ENCODE measurements around the gene ADPRHL1. TPM values are rescaled to one million over a fixed set of nuclear protein-coding genes. Genes with fewer than 3 reads are reported as not detected.

The ADPRHL1 gene
- total RNA-seq, 1 donor from 2014 or later = 0.22 TPM

- peaks cover 17% of the 10 kb centered on the region for H3F3A ChIP-seq (ENCODE audit: low read depth)
- H4K20me1 ChIP-seq (ENCODE audit: low read depth) = peaks cover 84% of the 10 kb centered on the region
- H3K4me1 ChIP-seq = peaks cover 31% of the 10 kb centered on the region
- peaks cover 92% of the 10 kb centered on the region for H3K79me2 ChIP-seq (ENCODE audit: low read depth)
- no peaks in the 10 kb centered on the region for H3K9me3 Mint-ChIP-seq
- H3K27me3 ChIP-seq = no peaks in the 10 kb centered on the region
- DNase-seq (ENCODE audit: low spot score) = no peak
- H3K4me1 Mint-ChIP-seq = peaks cover 35% of the 10 kb centered on the region
- H2AFZ ChIP-seq (replicated peaks) = no peak overlapping the region
- no peaks in the 10 kb centered on the region for H3K9me3 ChIP-seq (ENCODE audit: low read depth)
- peaks cover 3% of the 10 kb centered on the region for H3K27me3 Mint-ChIP-seq (ENCODE audit: insufficient read depth, low read depth)
- no peak for TF ChIP-seq CTCF (IDR thresholded peaks at IDR 0.05)
- no peak for TF ChIP-seq EZH2phosphoT487 (IDR thresholded peaks at IDR 0.05)
- no peak for TF ChIP-seq EZH2 (IDR thresholded peaks at IDR 0.05)
- no peak overlapping the region for H3K27ac ChIP-seq
- H3K4me3 Mint-ChIP-seq = no peak overlapping the region
- H3K9ac ChIP-seq = no peak overlapping the region
- H3K4me3 ChIP-seq = no peak overlapping the region
- H3K36me3 ChIP-seq = no peaks in the 10 kb centered on the region
- H3K4me2 ChIP-seq = no peak overlapping the region
- no peak overlapping the region for H3K27ac Mint-ChIP-seq
- peaks cover 8% of the 10 kb centered on the region for H3K36me3 Mint-ChIP-seq
These were observed 32.3 kb upstream of the ADPRHL1 start for GRCh38 chr13:113485545-113485944.

DNA sequence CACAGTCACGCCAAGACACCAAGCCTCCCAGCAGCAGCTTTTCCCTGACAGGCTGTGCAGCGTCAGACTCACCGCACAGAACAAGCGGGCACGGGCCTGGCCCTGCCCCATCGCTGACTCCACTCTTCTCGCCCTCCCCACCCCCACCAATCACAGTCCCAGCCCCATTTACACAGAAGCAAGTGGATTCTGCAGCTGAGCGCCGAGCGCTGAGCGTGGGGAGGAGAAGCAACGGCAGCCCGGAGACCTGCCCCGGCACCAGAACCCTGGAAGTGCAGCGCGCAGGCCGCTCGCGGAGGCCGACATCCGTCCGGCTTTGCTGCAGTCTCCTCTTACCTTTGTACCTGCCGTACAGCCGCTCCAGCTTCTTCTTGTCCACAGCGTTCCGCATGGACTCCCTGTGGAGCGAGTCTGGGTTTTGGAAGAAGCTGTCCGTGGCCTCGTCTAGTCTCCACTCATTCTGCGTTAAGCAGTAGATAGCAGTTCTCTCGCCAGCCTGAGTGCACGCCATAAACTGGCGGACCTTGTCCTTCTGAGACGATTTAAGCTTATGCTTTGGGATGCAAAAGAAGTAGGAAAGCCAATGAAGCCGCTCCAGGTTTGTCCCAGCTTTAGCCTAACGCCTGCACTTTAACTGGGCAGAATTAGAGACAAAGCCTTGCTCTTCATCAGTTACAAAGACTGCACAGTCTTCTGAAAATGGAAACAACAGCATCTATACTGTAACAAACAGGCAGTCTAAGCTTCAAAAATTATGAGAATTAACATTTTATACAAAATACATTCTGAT, 30.4 kb upstream of the ADPRHL1 start:
- Histone ChIP-seq H3K4me1 (peaks cover 18% of the 10 kb centered on the region), H3K79me2 (ENCODE audit: low read depth) (peaks cover 85% of the 10 kb centered on the region), H3K9me3 (ENCODE audit: low read depth) (no peaks in the 10 kb centered on the region), H3K36me3 (peaks cover 6% of the 10 kb centered on the region), H4K20me1 (ENCODE audit: low read depth) (peaks cover 68% of the 10 kb centered on the region), H3K4me2 (no peak overlapping the region), H2AFZ (replicated peaks) (no peak overlapping the region), H3K9ac (no peak overlapping the region), H3K4me3 (no peak overlapping the region), H3K27me3 (no peaks in the 10 kb centered on the region), H3F3A (ENCODE audit: low read depth) (peaks cover 10% of the 10 kb centered on the region), H3K27ac (peak overlapping the region; percentile 5)
- H3K36me3 Mint-ChIP-seq = peaks cover 17% of the 10 kb centered on the region
- H3K4me1 Mint-ChIP-seq = peaks cover 23% of the 10 kb centered on the region
- no peaks in the 10 kb centered on the region for H3K27me3 Mint-ChIP-seq (ENCODE audit: insufficient read depth, low read depth)
- TF ChIP-seq CTCF (IDR thresholded peaks at IDR 0.05) = no peak
- TF ChIP-seq EZH2 (IDR thresholded peaks at IDR 0.05) = no peak
- H3K4me3 Mint-ChIP-seq = no peak overlapping the region
- no peaks in the 10 kb centered on the region for H3K9me3 Mint-ChIP-seq
- peak overlapping the region; percentile 93 for H3K27ac Mint-ChIP-seq
- peak; percentile 21 for DNase-seq (ENCODE audit: low spot score)

- H3K36me3 ChIP-seq = peaks cover 8% of the 10 kb centered on the region
- no peak overlapping the region for H3K4me2 ChIP-seq
- no peak overlapping the region for H3K4me3 ChIP-seq
- H3F3A ChIP-seq (ENCODE audit: low read depth) = peaks cover 10% of the 10 kb centered on the region
- peaks cover 12% of the 10 kb centered on the region for H3K4me1 ChIP-seq
- Mint-ChIP-seq H3K36me3 (peaks cover 19% of the 10 kb centered on the region), H3K9me3 (no peaks in the 10 kb centered on the region), H3K4me3 (no peak overlapping the region), H3K4me1 (peaks cover 17% of the 10 kb centered on the region), H3K27me3 (ENCODE audit: insufficient read depth, low read depth) (no peaks in the 10 kb centered on the region), H3K27ac (no peak overlapping the region)
- no peaks in the 10 kb centered on the region for H3K9me3 ChIP-seq (ENCODE audit: low read depth)
- DNase-seq (ENCODE audit: low spot score) = no peak
- no peak for TF ChIP-seq CTCF (IDR thresholded peaks at IDR 0.05)
- no peak for TF ChIP-seq EZH2phosphoT487 (IDR thresholded peaks at IDR 0.05)
- no peak for TF ChIP-seq EZH2 (IDR thresholded peaks at IDR 0.05)
- H3K27ac ChIP-seq = peak overlapping the region; percentile 5
- H3K9ac ChIP-seq = no peak overlapping the region
- peaks cover 79% of the 10 kb centered on the region for H3K79me2 ChIP-seq (ENCODE audit: low read depth)
- H3K27me3 ChIP-seq = no peaks in the 10 kb centered on the region
- no peak overlapping the region for H2AFZ ChIP-seq (replicated peaks)
- H4K20me1 ChIP-seq (ENCODE audit: low read depth) = peaks cover 62% of the 10 kb centered on the region
These were observed 29.8 kb upstream of the ADPRHL1 start for GRCh38 chr13:113483081-113483480.
